ENCODE measurements around the gene SLC12A2. TPM values are rescaled to one million over a fixed set of nuclear protein-coding genes. Genes with fewer than 3 reads are reported as not detected.

The SLC12A2 gene
- total RNA-seq, 2 donors from 2014 or later, result 25.6 to 27.4 TPM

DNA sequence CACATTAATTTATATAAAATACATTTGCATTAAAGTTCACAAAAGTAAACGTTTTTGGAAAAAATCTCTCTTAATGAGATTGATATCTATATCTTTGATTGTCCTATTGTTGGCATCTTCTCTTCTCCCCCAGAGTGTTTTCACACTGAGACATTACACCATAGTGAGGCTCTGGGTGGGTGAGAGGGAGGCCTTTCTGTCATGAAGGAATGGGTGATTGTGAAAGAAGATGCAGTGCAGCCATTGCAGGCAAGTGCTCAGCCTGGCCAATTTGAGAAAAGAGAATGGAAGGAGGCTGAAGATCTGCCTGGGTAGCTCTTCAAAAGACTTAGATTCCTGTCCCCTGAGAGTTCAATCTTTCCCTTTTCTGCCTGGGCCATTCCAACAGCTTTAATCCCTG lies 140.8 kb downstream of the SLC12A2 start:
- Mint-ChIP-seq H3K27me3 (ENCODE audit: low read depth) (no peaks in the 10 kb centered on the region), H3K9me3 (no peaks in the 10 kb centered on the region), H3K27ac (no peak overlapping the region), H3K4me3 (no peak overlapping the region), H3K4me1 (ENCODE audit: low read depth) (no peaks in the 10 kb centered on the region), H3K36me3 (ENCODE audit: insufficient read depth in 2 of 2) (no peaks in the 10 kb centered on the region)
- no peak for DNase-seq
- no peak for ATAC-seq (replicated peaks in 1 of 2)

DNA sequence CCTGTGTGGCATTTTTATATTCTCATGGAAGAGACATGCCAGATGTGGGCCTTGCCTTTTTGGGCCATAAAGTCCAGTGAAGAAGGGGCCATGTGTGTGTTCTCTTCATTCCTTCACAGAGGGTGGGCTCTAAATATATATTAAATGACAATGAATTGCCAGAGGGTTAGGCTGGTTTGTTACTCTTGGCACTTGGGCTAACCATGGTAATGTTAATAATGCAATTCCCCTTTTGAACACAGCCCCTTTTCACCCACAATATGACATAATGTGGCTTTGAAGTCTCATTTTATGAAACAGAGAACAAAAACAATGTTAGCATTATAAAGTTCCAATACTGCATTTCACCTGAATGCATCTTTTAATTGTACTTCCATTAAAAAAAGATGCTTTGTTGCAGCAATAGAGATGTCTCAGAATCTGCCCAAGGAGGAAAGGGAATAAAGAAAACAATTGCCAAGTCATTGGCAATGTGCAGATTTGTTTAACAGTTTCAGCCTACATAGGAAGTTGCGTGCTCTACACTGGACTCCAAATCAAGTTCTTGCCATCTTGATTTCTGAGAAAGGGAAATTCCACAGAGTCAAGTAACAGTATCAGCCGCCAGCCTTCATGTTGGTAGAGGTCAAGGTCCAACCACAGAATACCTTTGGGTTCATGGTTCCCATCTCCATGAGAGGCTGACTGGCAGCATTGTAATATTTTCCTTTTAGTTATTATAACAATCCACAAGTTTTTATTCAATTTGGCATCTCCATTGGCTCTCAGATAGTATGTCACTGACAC lies 141.9 kb downstream of the SLC12A2 start:
- H3K4me1 Mint-ChIP-seq (ENCODE audit: low read depth), result no peaks in the 10 kb centered on the region
- no peaks in the 10 kb centered on the region for H3K36me3 Mint-ChIP-seq (ENCODE audit: insufficient read depth in 2 of 2)

GRCh38 chr5:128228008-128228407 lies 144.4 kb downstream of the SLC12A2 start:
- Mint-ChIP-seq H3K36me3 (ENCODE audit: insufficient read depth in 2 of 2) (no peaks in the 10 kb centered on the region), H3K4me1 (ENCODE audit: low read depth) (no peaks in the 10 kb centered on the region), H3K27me3 (ENCODE audit: low read depth) (peaks cover 6% of the 10 kb centered on the region), H3K9me3 (peaks cover 0 to 1% of the 10 kb centered on the region in 2 donors), H3K4me3 (no peak overlapping the region), H3K27ac (no peak overlapping the region)
- DNase-seq, result peak; percentile 11 to 12
- peak; percentile 63 to 77 for ATAC-seq (replicated peaks in 1 of 2)

More for the DNA sequence above, 141.9 kb downstream of the SLC12A2 start:
- Mint-ChIP-seq H3K9me3 (no peaks in the 10 kb centered on the region), H3K27ac (no peak overlapping the region), H3K4me3 (no peak overlapping the region), H3K27me3 (ENCODE audit: low read depth) (no peaks in the 10 kb centered on the region)
- ATAC-seq (replicated peaks in 1 of 2) (no peak), DNase-seq (no peak)

- peaks cover 6% of the 10 kb centered on the region for H3K27me3 Mint-ChIP-seq (ENCODE audit: low read depth)
- H3K27ac Mint-ChIP-seq, result no peak overlapping the region
These were observed 145.0 kb downstream of the SLC12A2 start for GRCh38 chr5:128228521-128228920.

DNA sequence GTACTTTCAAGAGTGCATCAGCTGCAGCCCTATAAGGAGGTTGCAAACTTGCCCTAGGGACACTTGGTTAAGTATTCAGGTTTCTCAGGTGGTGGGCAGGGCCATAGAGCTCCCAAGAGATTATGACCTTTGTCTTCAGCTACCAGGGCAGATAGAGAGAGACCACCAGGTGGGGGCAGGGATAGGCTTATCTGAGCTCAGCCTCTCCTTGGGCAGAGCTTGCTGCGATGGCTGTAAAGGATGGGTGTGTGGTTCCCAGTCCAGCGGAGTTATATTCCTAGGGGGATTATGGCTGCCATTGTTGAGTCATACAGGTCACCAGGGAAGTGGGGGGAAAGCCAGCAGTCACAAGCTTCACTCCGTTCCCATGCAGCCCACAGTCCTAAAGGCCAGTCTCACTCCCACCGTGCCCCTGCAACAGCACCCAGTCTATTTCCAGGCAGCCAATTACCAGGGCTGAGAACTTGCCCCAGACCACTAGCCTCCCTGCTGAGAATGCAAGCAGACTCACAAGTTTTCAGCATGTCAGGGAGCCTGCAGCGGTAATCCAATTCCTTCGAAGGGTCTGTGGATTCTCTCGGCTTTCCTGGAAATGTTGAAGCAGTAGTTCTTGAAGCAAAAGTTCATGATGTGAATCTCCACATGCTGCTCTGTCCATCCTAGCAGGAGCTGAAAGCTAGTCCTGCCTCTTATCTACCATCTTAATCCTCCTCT lies 151.5 kb downstream of the SLC12A2 start:
- peaks cover 0 to 1% of the 10 kb centered on the region in 2 donors for H3K9me3 Mint-ChIP-seq
- DNase-seq, result no peak
- no peaks in the 10 kb centered on the region for H3K4me1 Mint-ChIP-seq (ENCODE audit: low read depth)
- H3K27me3 Mint-ChIP-seq (ENCODE audit: low read depth), result peaks cover 19% of the 10 kb centered on the region
- H3K27ac Mint-ChIP-seq, result no peak overlapping the region
- H3K4me3 Mint-ChIP-seq, result no peak overlapping the region
- H3K36me3 Mint-ChIP-seq (ENCODE audit: insufficient read depth in 2 of 2), result no peaks in the 10 kb centered on the region
- ATAC-seq (replicated peaks in 1 of 2), result no peak

More at GRCh38 chr5:128228521-128228920, 145.0 kb downstream of the SLC12A2 start:
- Mint-ChIP-seq H3K4me1 (ENCODE audit: low read depth) (no peaks in the 10 kb centered on the region), H3K4me3 (no peak overlapping the region), H3K36me3 (ENCODE audit: insufficient read depth in 2 of 2) (no peaks in the 10 kb centered on the region), H3K9me3 (peaks cover 0 to 1% of the 10 kb centered on the region in 2 donors)
- DNase-seq, result no peak
- no peak for ATAC-seq (replicated peaks in 1 of 2)

DNA sequence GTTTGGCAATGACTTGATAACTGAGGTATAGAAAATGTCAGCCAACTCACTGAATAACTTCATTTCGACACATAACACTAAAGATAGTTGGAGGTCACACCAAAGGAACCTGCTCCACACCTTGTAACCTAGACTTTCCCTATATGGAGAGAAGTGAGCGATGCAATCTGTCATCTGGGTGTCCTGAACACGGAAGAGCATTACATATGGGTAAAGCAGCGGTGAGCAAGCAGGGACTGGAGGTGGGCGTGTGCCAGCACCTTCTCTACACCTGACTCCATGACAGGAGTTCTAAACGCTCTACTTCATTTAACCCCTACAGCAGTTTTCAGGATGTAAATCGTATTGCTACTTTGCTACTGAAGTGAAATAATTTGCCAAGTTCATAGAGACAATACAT lies 152.8 kb downstream of the SLC12A2 start:
- ATAC-seq (replicated peaks in 1 of 2), result no peak
- Mint-ChIP-seq H3K36me3 (ENCODE audit: insufficient read depth in 2 of 2) (no peaks in the 10 kb centered on the region), H3K4me1 (ENCODE audit: low read depth) (no peaks in the 10 kb centered on the region), H3K4me3 (no peak overlapping the region), H3K9me3 (peaks cover 0 to 1% of the 10 kb centered on the region in 2 donors), H3K27me3 (ENCODE audit: low read depth) (peaks cover 19% of the 10 kb centered on the region), H3K27ac (no peak overlapping the region)
- DNase-seq, result no peak

GRCh38 chr5:128237000-128237399 lies 153.4 kb downstream of the SLC12A2 start:
- peaks cover 19% of the 10 kb centered on the region for H3K27me3 Mint-ChIP-seq (ENCODE audit: low read depth)
- H3K4me1 Mint-ChIP-seq (ENCODE audit: low read depth), result no peaks in the 10 kb centered on the region
- peaks cover 0 to 1% of the 10 kb centered on the region in 2 donors for H3K9me3 Mint-ChIP-seq
- no peak overlapping the region for H3K27ac Mint-ChIP-seq
- DNase-seq (no peak), ATAC-seq (replicated peaks in 1 of 2) (no peak)
- H3K36me3 Mint-ChIP-seq (ENCODE audit: insufficient read depth in 2 of 2), result no peaks in the 10 kb centered on the region
- no peak overlapping the region for H3K4me3 Mint-ChIP-seq

- Mint-ChIP-seq H3K4me3 (no peak overlapping the region), H3K9me3 (no peaks in the 10 kb centered on the region), H3K27ac (no peak overlapping the region), H3K36me3 (ENCODE audit: insufficient read depth in 2 of 2) (no peaks in the 10 kb centered on the region), H3K4me1 (ENCODE audit: low read depth) (no peaks in the 10 kb centered on the region), H3K27me3 (ENCODE audit: low read depth) (peaks cover 14% of the 10 kb centered on the region)
- DNase-seq (no peak), ATAC-seq (replicated peaks in 1 of 2) (no peak)
These were observed 154.0 kb downstream of the SLC12A2 start for GRCh38 chr5:128237546-128237945.

Data from activated T-cell treated with anti-CD3 and anti-CD28 coated beads, Interleukin-2, amount 50 U/mL, for 72 hours (primary cell).